ENCODE results near the gene STK10.
"Not testable (repeated sequence)": the region's sequence is repeated elsewhere in the genome, so short reads cannot be mapped to it uniquely, and the experiment has no call there.

Gene STK10

GRCh38 chr5:172199446-172199845 is 11.4 kb upstream of the STK10 start:
- no peak for ATAC-seq
- TF ChIP-seq ZC3H10 (CRISPR knock-in tag; IDR thresholded peaks at IDR 0.05): no peak
- no peak for TF ChIP-seq CSDC2 (CRISPR knock-in tag; IDR thresholded peaks at IDR 0.05)
- no peak for TF ChIP-seq OSR1 (CRISPR knock-in tag; IDR thresholded peaks at IDR 0.05)
- TF ChIP-seq ZFP3 (CRISPR knock-in tag; IDR thresholded peaks at IDR 0.05): no peak
- TF ChIP-seq ARNTL (CRISPR knock-in tag; IDR thresholded peaks at IDR 0.05; ENCODE audit: borderline replicate concordance, low read depth): no peak
- no peak for TF ChIP-seq PPARA (CRISPR knock-in tag; IDR thresholded peaks at IDR 0.05; ENCODE audit: borderline replicate concordance)
- TF ChIP-seq TOX (CRISPR knock-in tag; IDR thresholded peaks at IDR 0.05; ENCODE audit: borderline replicate concordance): no peak
- no peak for TF ChIP-seq ZNF565 (CRISPR knock-in tag; conservative IDR thresholded peaks at IDR 0.05; ENCODE audit: low read depth)
- no peak for TF ChIP-seq ESRRG (CRISPR knock-in tag; IDR thresholded peaks at IDR 0.05)
- no peak for TF ChIP-seq SNAI2 (CRISPR knock-in tag; IDR thresholded peaks at IDR 0.05)
- TF ChIP-seq, protein P1, sequence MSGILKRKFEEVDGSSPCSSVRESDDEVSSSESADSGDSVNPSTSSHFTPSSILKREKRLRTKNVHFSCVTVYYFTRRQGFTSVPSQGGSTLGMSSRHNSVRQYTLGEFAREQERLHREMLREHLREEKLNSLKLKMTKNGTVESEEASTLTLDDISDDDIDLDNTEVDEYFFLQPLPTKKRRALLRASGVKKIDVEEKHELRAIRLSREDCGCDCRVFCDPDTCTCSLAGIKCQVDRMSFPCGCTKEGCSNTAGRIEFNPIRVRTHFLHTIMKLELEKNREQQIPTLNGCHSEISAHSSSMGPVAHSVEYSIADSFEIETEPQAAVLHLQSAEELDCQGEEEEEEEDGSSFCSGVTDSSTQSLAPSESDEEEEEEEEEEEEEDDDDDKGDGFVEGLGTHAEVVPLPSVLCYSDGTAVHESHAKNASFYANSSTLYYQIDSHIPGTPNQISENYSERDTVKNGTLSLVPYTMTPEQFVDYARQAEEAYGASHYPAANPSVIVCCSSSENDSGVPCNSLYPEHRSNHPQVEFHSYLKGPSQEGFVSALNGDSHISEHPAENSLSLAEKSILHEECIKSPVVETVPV (CRISPR knock-in tag; IDR thresholded peaks at IDR 0.05): no peak
- no peak for TF ChIP-seq GLIS3 (CRISPR knock-in tag; IDR thresholded peaks at IDR 0.05)
- no peak for TF ChIP-seq CREB5 (CRISPR knock-in tag; IDR thresholded peaks at IDR 0.05; ENCODE audit: low read depth)
- no peak for TF ChIP-seq RARB (CRISPR knock-in tag; IDR thresholded peaks at IDR 0.05)
- TF ChIP-seq TCF4 (CRISPR knock-in tag; IDR thresholded peaks at IDR 0.05; ENCODE audit: borderline replicate concordance): no peak
- TF ChIP-seq, protein P2, sequence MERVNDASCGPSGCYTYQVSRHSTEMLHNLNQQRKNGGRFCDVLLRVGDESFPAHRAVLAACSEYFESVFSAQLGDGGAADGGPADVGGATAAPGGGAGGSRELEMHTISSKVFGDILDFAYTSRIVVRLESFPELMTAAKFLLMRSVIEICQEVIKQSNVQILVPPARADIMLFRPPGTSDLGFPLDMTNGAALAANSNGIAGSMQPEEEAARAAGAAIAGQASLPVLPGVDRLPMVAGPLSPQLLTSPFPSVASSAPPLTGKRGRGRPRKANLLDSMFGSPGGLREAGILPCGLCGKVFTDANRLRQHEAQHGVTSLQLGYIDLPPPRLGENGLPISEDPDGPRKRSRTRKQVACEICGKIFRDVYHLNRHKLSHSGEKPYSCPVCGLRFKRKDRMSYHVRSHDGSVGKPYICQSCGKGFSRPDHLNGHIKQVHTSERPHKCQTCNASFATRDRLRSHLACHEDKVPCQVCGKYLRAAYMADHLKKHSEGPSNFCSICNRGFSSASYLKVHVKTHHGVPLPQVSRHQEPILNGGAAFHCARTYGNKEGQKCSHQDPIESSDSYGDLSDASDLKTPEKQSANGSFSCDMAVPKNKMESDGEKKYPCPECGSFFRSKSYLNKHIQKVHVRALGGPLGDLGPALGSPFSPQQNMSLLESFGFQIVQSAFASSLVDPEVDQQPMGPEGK (CRISPR knock-in tag; IDR thresholded peaks at IDR 0.05; ENCODE audit: borderline replicate concordance): no peak
- TF ChIP-seq ZFP30 (CRISPR knock-in tag; IDR thresholded peaks at IDR 0.05): no peak

- not testable (repeated sequence) for ATAC-seq
These were observed 9.8 kb upstream of the STK10 start for GRCh38 chr5:172197775-172198174.

DNA sequence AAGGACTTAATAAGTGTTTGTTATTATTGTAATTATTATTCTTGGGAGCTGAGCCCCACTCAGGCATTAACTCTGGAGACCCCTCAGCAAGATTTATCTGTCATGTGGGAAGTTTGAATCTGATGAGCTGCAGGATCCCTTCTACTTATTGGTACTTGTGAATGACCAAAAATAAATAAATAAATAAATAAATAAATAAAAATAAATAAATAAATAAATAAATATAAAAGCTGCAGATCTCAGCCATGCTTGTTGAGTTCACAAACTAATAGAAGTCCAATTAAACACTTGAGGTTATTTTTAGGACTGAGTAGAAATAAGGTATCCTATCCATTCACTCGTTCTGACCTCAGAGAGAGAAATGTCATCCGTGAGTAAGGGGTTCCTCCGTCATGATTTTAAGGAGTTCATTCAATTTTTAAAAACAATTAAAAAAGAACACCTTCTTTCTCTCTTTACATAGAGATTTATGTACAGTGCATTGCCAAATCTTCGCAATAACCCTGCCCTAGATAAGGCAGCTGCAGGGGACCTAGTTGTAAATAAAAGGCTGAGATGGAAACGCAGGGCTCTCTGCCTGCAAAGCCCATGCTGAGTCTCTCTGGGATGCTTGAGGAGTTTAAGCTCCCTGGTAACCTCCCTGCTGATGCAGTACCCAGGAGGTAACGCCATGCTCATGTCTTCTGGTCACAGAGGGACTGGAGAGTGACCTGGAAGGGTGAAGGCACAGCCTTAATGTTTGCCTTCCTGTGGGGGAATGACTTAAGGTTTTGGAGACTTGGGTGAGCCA is 7.2 kb upstream of the STK10 start:
- TF ChIP-seq ZNF565 (CRISPR knock-in tag; conservative IDR thresholded peaks at IDR 0.05; ENCODE audit: low read depth) (no peak), POU6F1 (CRISPR knock-in tag; IDR thresholded peaks at IDR 0.05; ENCODE audit: borderline replicate concordance, low read depth) (no peak), GLIS3 (CRISPR knock-in tag; IDR thresholded peaks at IDR 0.05) (no peak), ZNF8 (CRISPR knock-in tag; IDR thresholded peaks at IDR 0.05) (no peak), OSR1 (CRISPR knock-in tag; IDR thresholded peaks at IDR 0.05) (no peak), ZC3H10 (CRISPR knock-in tag; IDR thresholded peaks at IDR 0.05) (no peak), ZNF70 (CRISPR knock-in tag; IDR thresholded peaks at IDR 0.05) (no peak), ARNTL (CRISPR knock-in tag; IDR thresholded peaks at IDR 0.05; ENCODE audit: borderline replicate concordance, low read depth) (no peak), TOX (CRISPR knock-in tag; IDR thresholded peaks at IDR 0.05; ENCODE audit: borderline replicate concordance) (no peak), ZFP3 (CRISPR knock-in tag; IDR thresholded peaks at IDR 0.05) (no peak), SNAI2 (CRISPR knock-in tag; IDR thresholded peaks at IDR 0.05) (no peak), TCF4 (CRISPR knock-in tag; IDR thresholded peaks at IDR 0.05; ENCODE audit: borderline replicate concordance) (no peak), RARB (CRISPR knock-in tag; IDR thresholded peaks at IDR 0.05) (no peak), CREB5 (CRISPR knock-in tag; IDR thresholded peaks at IDR 0.05; ENCODE audit: low read depth) (no peak), ESRRG (CRISPR knock-in tag; IDR thresholded peaks at IDR 0.05) (no peak)
- TF ChIP-seq, protein P2 (CRISPR knock-in tag; IDR thresholded peaks at IDR 0.05; ENCODE audit: borderline replicate concordance): no peak
- TF ChIP-seq, protein P3, sequence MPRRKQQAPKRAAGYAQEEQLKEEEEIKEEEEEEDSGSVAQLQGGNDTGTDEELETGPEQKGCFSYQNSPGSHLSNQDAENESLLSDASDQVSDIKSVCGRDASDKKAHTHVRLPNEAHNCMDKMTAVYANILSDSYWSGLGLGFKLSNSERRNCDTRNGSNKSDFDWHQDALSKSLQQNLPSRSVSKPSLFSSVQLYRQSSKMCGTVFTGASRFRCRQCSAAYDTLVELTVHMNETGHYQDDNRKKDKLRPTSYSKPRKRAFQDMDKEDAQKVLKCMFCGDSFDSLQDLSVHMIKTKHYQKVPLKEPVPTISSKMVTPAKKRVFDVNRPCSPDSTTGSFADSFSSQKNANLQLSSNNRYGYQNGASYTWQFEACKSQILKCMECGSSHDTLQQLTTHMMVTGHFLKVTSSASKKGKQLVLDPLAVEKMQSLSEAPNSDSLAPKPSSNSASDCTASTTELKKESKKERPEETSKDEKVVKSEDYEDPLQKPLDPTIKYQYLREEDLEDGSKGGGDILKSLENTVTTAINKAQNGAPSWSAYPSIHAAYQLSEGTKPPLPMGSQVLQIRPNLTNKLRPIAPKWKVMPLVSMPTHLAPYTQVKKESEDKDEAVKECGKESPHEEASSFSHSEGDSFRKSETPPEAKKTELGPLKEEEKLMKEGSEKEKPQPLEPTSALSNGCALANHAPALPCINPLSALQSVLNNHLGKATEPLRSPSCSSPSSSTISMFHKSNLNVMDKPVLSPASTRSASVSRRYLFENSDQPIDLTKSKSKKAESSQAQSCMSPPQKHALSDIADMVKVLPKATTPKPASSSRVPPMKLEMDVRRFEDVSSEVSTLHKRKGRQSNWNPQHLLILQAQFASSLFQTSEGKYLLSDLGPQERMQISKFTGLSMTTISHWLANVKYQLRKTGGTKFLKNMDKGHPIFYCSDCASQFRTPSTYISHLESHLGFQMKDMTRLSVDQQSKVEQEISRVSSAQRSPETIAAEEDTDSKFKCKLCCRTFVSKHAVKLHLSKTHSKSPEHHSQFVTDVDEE (CRISPR knock-in tag; IDR thresholded peaks at IDR 0.05): no peak
- TF ChIP-seq, protein P1 (CRISPR knock-in tag; IDR thresholded peaks at IDR 0.05): no peak
- ATAC-seq: no peak
